Measurements from ENCODE around the gene TMEM108.

- no peak for TF ChIP-seq CTCF (IDR thresholded peaks at IDR 0.05)
- no peak for TF ChIP-seq POLR2A (IDR thresholded peaks at IDR 0.05)
Measured at GRCh38 chr3:133191818-133192217, 153.6 kb downstream of the TMEM108 start.

All from thyroid gland (tissue), 4 donors.